Measurements from ENCODE around the gene DRD3. TPM values are rescaled to one million over a fixed set of nuclear protein-coding genes. Genes with fewer than 3 reads are reported as not detected.

Gene DRD3
- total and polyA plus RNA-seq, 2 of the 8 experiments (the other 6 are each of a cell fraction or from before 2014, with no cell fraction given) = 0.32 to 1.3 TPM

DNA sequence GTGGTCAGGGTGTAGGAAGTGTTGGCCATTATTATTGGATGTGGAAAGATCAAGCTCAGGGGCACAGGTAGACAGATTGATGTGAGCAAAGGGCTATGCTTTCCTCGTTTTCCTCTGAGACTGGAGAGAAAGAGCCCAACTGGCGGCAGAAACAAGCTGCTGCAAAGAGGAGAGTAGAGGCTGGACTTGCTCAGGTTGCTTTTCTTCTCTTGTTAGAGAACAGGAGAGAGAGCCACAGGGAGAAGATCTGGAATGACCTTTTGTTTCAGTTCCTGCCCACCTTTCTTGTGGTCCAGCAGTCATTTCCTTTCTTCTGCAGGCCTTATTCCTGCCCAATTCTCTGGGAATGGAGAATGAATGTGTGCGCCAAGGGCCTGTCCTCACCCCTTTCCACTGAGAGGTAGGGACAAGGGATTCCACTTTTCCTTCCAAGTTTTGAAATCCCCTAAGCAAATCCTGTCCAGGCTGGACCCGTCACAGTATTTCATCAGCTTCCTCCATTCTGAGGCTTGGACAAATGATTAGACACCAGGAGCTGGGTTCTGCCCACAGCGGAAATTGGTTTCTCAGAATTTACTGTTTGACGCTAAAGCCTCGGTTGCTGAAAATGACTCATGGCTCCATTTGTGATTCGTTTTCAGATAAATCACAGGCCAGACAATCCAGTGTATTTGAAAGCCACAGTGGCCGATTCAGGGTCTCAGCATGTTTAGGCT lies 42.5 kb upstream of the DRD3 start (continued):
- TF ChIP-seq, protein P1, sequence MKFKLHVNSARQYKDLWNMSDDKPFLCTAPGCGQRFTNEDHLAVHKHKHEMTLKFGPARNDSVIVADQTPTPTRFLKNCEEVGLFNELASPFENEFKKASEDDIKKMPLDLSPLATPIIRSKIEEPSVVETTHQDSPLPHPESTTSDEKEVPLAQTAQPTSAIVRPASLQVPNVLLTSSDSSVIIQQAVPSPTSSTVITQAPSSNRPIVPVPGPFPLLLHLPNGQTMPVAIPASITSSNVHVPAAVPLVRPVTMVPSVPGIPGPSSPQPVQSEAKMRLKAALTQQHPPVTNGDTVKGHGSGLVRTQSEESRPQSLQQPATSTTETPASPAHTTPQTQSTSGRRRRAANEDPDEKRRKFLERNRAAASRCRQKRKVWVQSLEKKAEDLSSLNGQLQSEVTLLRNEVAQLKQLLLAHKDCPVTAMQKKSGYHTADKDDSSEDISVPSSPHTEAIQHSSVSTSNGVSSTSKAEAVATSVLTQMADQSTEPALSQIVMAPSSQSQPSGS (IDR thresholded peaks at IDR 0.05; ENCODE audit: low read length) = no peak
- no peak for TF ChIP-seq SIX5 (IDR thresholded peaks at IDR 0.05; ENCODE audit: low read depth, low read length)
- no peak for TF ChIP-seq SRF (IDR thresholded peaks at IDR 0.05; ENCODE audit: low read depth, low read length)
- TF ChIP-seq SIN3A (conservative IDR thresholded peaks at IDR 0.05 in 1 of 2, IDR thresholded peaks at IDR 0.05 in 1 of 2; ENCODE audit: low read depth in 1 of 2, low read length in 2 of 2) = no peak
- TF ChIP-seq CBX8 (IDR thresholded peaks at IDR 0.05; ENCODE audit: borderline replicate concordance, low read depth, low read length) = no peak
- TF ChIP-seq, protein P2, sequence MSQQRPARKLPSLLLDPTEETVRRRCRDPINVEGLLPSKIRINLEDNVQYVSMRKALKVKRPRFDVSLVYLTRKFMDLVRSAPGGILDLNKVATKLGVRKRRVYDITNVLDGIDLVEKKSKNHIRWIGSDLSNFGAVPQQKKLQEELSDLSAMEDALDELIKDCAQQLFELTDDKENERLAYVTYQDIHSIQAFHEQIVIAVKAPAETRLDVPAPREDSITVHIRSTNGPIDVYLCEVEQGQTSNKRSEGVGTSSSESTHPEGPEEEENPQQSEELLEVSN (IDR thresholded peaks at IDR 0.05) = no peak
- TF ChIP-seq, protein P3, sequence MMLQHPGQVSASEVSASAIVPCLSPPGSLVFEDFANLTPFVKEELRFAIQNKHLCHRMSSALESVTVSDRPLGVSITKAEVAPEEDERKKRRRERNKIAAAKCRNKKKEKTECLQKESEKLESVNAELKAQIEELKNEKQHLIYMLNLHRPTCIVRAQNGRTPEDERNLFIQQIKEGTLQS (IDR thresholded peaks at IDR 0.05; ENCODE audit: insufficient read depth, low read depth, low read length) = no peak
- no peak for TF ChIP-seq RNF2 (IDR thresholded peaks at IDR 0.05; ENCODE audit: borderline replicate concordance, low read depth, low read length, missing control alignments, poor library complexity, severe bottlenecking)
- TF ChIP-seq SIRT6 (IDR thresholded peaks at IDR 0.05; ENCODE audit: low read length) = no peak
